ENCODE measurements around the gene YEATS4.
A peak's percentile ranks its signal among the peaks of the same experiment; 100 is the strongest.

Gene YEATS4

GRCh38 chr12:69389831-69390230, 30.3 kb downstream of the YEATS4 start:
- Mint-ChIP-seq H3K4me3 (no peak overlapping the region), H3K4me1 (peaks cover 2 to 4% of the 10 kb centered on the region in 2 donors), H3K27ac (no peak overlapping the region), H3K9me3 (no peaks in the 10 kb centered on the region), H3K27me3 (no peaks in the 10 kb centered on the region), H3K36me3 (peaks cover 23 to 35% of the 10 kb centered on the region in 2 donors)
- ATAC-seq (replicated peaks): no peak
- no peak for DNase-seq

- peak; percentile 69 to 87 for ATAC-seq (replicated peaks)
- no peak overlapping the region for H3K27ac Mint-ChIP-seq
- H3K36me3 Mint-ChIP-seq: peaks cover 34 to 46% of the 10 kb centered on the region in 2 donors
- peaks cover 5 to 7% of the 10 kb centered on the region in 2 donors for H3K9me3 Mint-ChIP-seq
- no peak for DNase-seq
- no peak overlapping the region for H3K4me3 Mint-ChIP-seq
- no peaks in the 10 kb centered on the region for H3K27me3 Mint-ChIP-seq
- peaks cover 2 to 3% of the 10 kb centered on the region in 2 donors for H3K4me1 Mint-ChIP-seq
Measured at GRCh38 chr12:69392179-69392928, 32.8 kb downstream of the YEATS4 start.

GRCh38 chr12:69396041-69396440, 36.5 kb downstream of the YEATS4 start:
- H3K27me3 Mint-ChIP-seq: no peaks in the 10 kb centered on the region
- H3K36me3 Mint-ChIP-seq: peaks cover 39 to 40% of the 10 kb centered on the region in 2 donors
- no peak overlapping the region for H3K4me3 Mint-ChIP-seq
- H3K4me1 Mint-ChIP-seq: no peaks in the 10 kb centered on the region
- H3K27ac Mint-ChIP-seq: no peak overlapping the region
- H3K9me3 Mint-ChIP-seq: peaks cover 7 to 9% of the 10 kb centered on the region in 2 donors
- ATAC-seq (replicated peaks) (no peak), DNase-seq (no peak)

- Mint-ChIP-seq H3K4me3 (no peak overlapping the region), H3K36me3 (peaks cover 32 to 35% of the 10 kb centered on the region in 2 donors), H3K27ac (no peak overlapping the region), H3K9me3 (peaks cover 7 to 9% of the 10 kb centered on the region in 2 donors), H3K4me1 (no peaks in the 10 kb centered on the region), H3K27me3 (no peaks in the 10 kb centered on the region)
- no peak for DNase-seq
- no peak for ATAC-seq (replicated peaks)
Measured at GRCh38 chr12:69396963-69397362, 37.4 kb downstream of the YEATS4 start.

- ATAC-seq (replicated peaks) (no peak), DNase-seq (no peak)
- Mint-ChIP-seq H3K9me3 (peaks cover 7 to 9% of the 10 kb centered on the region in 2 donors), H3K27me3 (no peaks in the 10 kb centered on the region), H3K36me3 (peaks cover 31 to 35% of the 10 kb centered on the region in 2 donors), H3K4me1 (no peaks in the 10 kb centered on the region), H3K4me3 (no peak overlapping the region), H3K27ac (no peak overlapping the region)
Measured at GRCh38 chr12:69397978-69398377, 38.4 kb downstream of the YEATS4 start.

GRCh38 chr12:69401940-69402339, 42.4 kb downstream of the YEATS4 start:
- ATAC-seq (replicated peaks): no peak
- H3K27me3 Mint-ChIP-seq: no peaks in the 10 kb centered on the region
- H3K9me3 Mint-ChIP-seq: peaks cover 4% of the 10 kb centered on the region in 2 donors
- H3K27ac Mint-ChIP-seq: no peak overlapping the region
- no peak overlapping the region for H3K4me3 Mint-ChIP-seq
- H3K36me3 Mint-ChIP-seq: peaks cover 21 to 23% of the 10 kb centered on the region in 2 donors
- no peaks in the 10 kb centered on the region for H3K4me1 Mint-ChIP-seq
- no peak for DNase-seq

GRCh38 chr12:69404851-69405565, 45.5 kb downstream of the YEATS4 start:
- H3K27me3 Mint-ChIP-seq: no peaks in the 10 kb centered on the region
- no peaks in the 10 kb centered on the region for H3K9me3 Mint-ChIP-seq
- no peaks in the 10 kb centered on the region for H3K4me1 Mint-ChIP-seq
- H3K27ac Mint-ChIP-seq: no peak overlapping the region
- ATAC-seq (replicated peaks): no peak
- peaks cover 5 to 26% of the 10 kb centered on the region in 2 donors for H3K36me3 Mint-ChIP-seq
- DNase-seq: no peak
- H3K4me3 Mint-ChIP-seq: no peak overlapping the region

- Mint-ChIP-seq H3K27ac (no peak overlapping the region), H3K4me3 (no peak overlapping the region), H3K9me3 (no peaks in the 10 kb centered on the region), H3K27me3 (no peaks in the 10 kb centered on the region), H3K4me1 (no peaks in the 10 kb centered on the region), H3K36me3 (peaks cover 7 to 26% of the 10 kb centered on the region in 2 donors)
- no peak for ATAC-seq (replicated peaks)
- no peak for DNase-seq
Measured at GRCh38 chr12:69405566-69405865, 46.0 kb downstream of the YEATS4 start.

GRCh38 chr12:69406217-69406616, 46.7 kb downstream of the YEATS4 start:
- ATAC-seq (replicated peaks): no peak
- no peak for DNase-seq
- H3K4me3 Mint-ChIP-seq: no peak overlapping the region
- H3K9me3 Mint-ChIP-seq: no peaks in the 10 kb centered on the region
- H3K4me1 Mint-ChIP-seq: no peaks in the 10 kb centered on the region
- no peak overlapping the region for H3K27ac Mint-ChIP-seq
- peaks cover 7 to 27% of the 10 kb centered on the region in 2 donors for H3K36me3 Mint-ChIP-seq
- no peaks in the 10 kb centered on the region for H3K27me3 Mint-ChIP-seq

- no peaks in the 10 kb centered on the region for H3K4me1 Mint-ChIP-seq
- DNase-seq (no peak), ATAC-seq (replicated peaks) (no peak)
- H3K27ac Mint-ChIP-seq: no peak overlapping the region
- H3K9me3 Mint-ChIP-seq: no peaks in the 10 kb centered on the region
- peaks cover 7 to 26% of the 10 kb centered on the region in 2 donors for H3K36me3 Mint-ChIP-seq
- no peak overlapping the region for H3K4me3 Mint-ChIP-seq
- H3K27me3 Mint-ChIP-seq: no peaks in the 10 kb centered on the region
Measured at GRCh38 chr12:69410571-69410970, 51.0 kb downstream of the YEATS4 start.

- H3K9me3 Mint-ChIP-seq: no peaks in the 10 kb centered on the region
- no peak for ATAC-seq (replicated peaks)
- H3K4me3 Mint-ChIP-seq: no peak overlapping the region
- no peak for DNase-seq
- H3K27ac Mint-ChIP-seq: no peak overlapping the region
- peaks cover 9 to 26% of the 10 kb centered on the region in 2 donors for H3K36me3 Mint-ChIP-seq
- no peaks in the 10 kb centered on the region for H3K4me1 Mint-ChIP-seq
- H3K27me3 Mint-ChIP-seq: no peaks in the 10 kb centered on the region
Measured at GRCh38 chr12:69412655-69413054, 53.1 kb downstream of the YEATS4 start.

- ATAC-seq (replicated peaks): peak in 1 of 2 donors; percentile 33
- Mint-ChIP-seq H3K27me3 (no peaks in the 10 kb centered on the region), H3K36me3 (peaks cover 5 to 14% of the 10 kb centered on the region in 2 donors), H3K27ac (no peak overlapping the region), H3K9me3 (no peaks in the 10 kb centered on the region), H3K4me1 (no peaks in the 10 kb centered on the region), H3K4me3 (no peak overlapping the region)
- no peak for DNase-seq
Measured at GRCh38 chr12:69415471-69416275, 56.1 kb downstream of the YEATS4 start.

- Mint-ChIP-seq H3K27me3 (no peaks in the 10 kb centered on the region), H3K36me3 (peaks cover 7 to 10% of the 10 kb centered on the region in 2 donors), H3K4me1 (no peaks in the 10 kb centered on the region), H3K9me3 (no peaks in the 10 kb centered on the region), H3K4me3 (no peak overlapping the region), H3K27ac (no peak overlapping the region)
- DNase-seq (no peak), ATAC-seq (replicated peaks) (no peak)
Measured at GRCh38 chr12:69417231-69417630, 57.7 kb downstream of the YEATS4 start.

GRCh38 chr12:69417741-69418167, 58.2 kb downstream of the YEATS4 start:
- H3K4me3 Mint-ChIP-seq: no peak overlapping the region
- H3K27ac Mint-ChIP-seq: no peak overlapping the region
- no peaks in the 10 kb centered on the region for H3K9me3 Mint-ChIP-seq
- ATAC-seq (replicated peaks) (no peak), DNase-seq (no peak)
- H3K4me1 Mint-ChIP-seq: no peaks in the 10 kb centered on the region
- no peaks in the 10 kb centered on the region for H3K27me3 Mint-ChIP-seq
- peaks cover 7% of the 10 kb centered on the region in 2 donors for H3K36me3 Mint-ChIP-seq
